Measurements from ENCODE around the gene ARAP1.

Gene ARAP1

GRCh38 chr11:72657411-72658100 is 94.7 kb downstream of the ARAP1 start:
- Mint-ChIP-seq H3K27me3 (peaks cover 4% of the 10 kb centered on the region), H3K27ac (no peak overlapping the region), H3K9me3 (no peaks in the 10 kb centered on the region), H3K4me1 (ENCODE audit: low read depth) (no peaks in the 10 kb centered on the region), H3K36me3 (ENCODE audit: low read depth) (no peaks in the 10 kb centered on the region), H3K4me3 (no peak overlapping the region)
- DNase-seq, result no peak

GRCh38 chr11:72655896-72656464 is 96.2 kb downstream of the ARAP1 start:
- peaks cover 4% of the 10 kb centered on the region for H3K27me3 Mint-ChIP-seq
- no peaks in the 10 kb centered on the region for H3K4me1 Mint-ChIP-seq (ENCODE audit: low read depth)
- no peak overlapping the region for H3K27ac Mint-ChIP-seq

DNA sequence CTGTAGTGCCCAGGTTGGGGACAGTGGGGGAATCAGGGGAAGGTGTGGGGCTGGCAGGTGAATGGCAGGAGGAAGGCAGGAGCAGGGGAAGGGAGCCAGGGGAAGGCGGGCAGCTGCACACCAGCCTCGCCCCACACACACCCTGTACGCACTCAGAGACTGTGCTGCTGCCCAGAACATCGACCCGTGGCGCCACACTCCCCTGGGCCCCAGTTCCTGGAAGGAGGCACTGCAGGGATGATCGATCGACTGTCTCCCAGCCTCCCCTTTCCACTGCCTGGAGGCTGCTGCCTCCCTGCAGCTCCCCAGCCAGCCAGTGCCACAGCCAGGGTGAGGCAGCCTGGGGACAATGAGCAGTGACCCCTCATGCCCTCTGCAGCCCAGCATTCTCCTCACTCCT is 97.2 kb downstream of the ARAP1 start:
- H3K27me3 Mint-ChIP-seq, result no peaks in the 10 kb centered on the region
- H3K4me1 Mint-ChIP-seq (ENCODE audit: low read depth), result no peaks in the 10 kb centered on the region
- H3K36me3 Mint-ChIP-seq (ENCODE audit: low read depth), result no peaks in the 10 kb centered on the region
- H3K9me3 Mint-ChIP-seq, result no peaks in the 10 kb centered on the region
- H3K4me3 Mint-ChIP-seq, result no peak overlapping the region
- H3K27ac Mint-ChIP-seq, result no peak overlapping the region
- no peak for DNase-seq

More at GRCh38 chr11:72655896-72656464, 96.2 kb downstream of the ARAP1 start:
- no peaks in the 10 kb centered on the region for H3K36me3 Mint-ChIP-seq (ENCODE audit: low read depth)
- no peak for DNase-seq
- H3K4me3 Mint-ChIP-seq, result no peak overlapping the region
- H3K9me3 Mint-ChIP-seq, result no peaks in the 10 kb centered on the region

DNA sequence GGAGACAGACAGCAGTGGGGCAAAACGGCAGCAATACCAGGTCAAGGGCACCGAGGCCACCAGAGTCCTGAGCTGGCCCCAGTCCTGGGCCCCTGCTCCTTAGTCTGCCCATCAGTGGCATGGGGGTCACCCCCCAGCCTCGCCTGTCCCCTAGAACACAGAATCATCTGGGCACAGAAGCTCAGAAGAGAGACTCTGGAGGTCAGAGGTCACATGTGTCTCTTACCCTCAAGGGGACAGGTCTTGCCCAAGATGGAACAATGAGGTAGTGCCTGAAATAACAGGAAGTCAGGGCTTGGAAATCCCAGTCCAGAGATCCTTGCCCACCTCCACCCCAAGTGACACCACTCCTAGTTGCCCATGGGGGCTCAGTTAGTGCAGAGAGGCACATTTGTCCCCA is 98.6 kb downstream of the ARAP1 start:
- DNase-seq, result no peak
- no peaks in the 10 kb centered on the region for H3K36me3 Mint-ChIP-seq (ENCODE audit: low read depth)
- no peaks in the 10 kb centered on the region for H3K27me3 Mint-ChIP-seq
- H3K4me3 Mint-ChIP-seq, result no peak overlapping the region
- no peaks in the 10 kb centered on the region for H3K4me1 Mint-ChIP-seq (ENCODE audit: low read depth)
- no peaks in the 10 kb centered on the region for H3K9me3 Mint-ChIP-seq
- no peak overlapping the region for H3K27ac Mint-ChIP-seq

- no peaks in the 10 kb centered on the region for H3K9me3 Mint-ChIP-seq
- H3K4me1 Mint-ChIP-seq (ENCODE audit: low read depth), result no peaks in the 10 kb centered on the region
- no peak overlapping the region for H3K27ac Mint-ChIP-seq
- H3K4me3 Mint-ChIP-seq, result no peak overlapping the region
- H3K36me3 Mint-ChIP-seq (ENCODE audit: low read depth), result no peaks in the 10 kb centered on the region
- no peak for DNase-seq
- H3K27me3 Mint-ChIP-seq, result no peaks in the 10 kb centered on the region
These were observed 99.2 kb downstream of the ARAP1 start for GRCh38 chr11:72652873-72653630.

DNA sequence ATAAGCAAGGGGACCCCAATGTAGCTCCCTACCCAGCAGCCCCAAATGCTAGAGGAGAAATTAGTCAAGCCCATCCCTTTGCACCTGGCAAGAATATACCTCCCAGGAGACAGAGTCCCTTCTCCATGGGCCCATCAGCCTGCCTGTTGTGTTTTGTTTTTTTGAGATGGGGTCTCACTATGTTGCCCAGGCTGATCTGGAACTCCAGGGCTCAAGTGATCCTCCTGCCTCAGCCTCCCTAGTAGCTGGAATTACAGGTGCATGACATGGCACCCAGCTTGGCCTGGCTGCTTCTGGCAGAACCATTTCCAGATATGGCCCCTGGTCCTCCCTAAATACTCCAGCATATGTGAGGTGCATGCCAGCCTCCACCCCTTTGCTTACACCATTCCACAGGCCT is 100.1 kb downstream of the ARAP1 start:
- H3K27me3 Mint-ChIP-seq, result no peaks in the 10 kb centered on the region
- H3K27ac Mint-ChIP-seq, result no peak overlapping the region
- no peaks in the 10 kb centered on the region for H3K9me3 Mint-ChIP-seq
- no peaks in the 10 kb centered on the region for H3K36me3 Mint-ChIP-seq (ENCODE audit: low read depth)
- H3K4me3 Mint-ChIP-seq, result no peak overlapping the region
- H3K4me1 Mint-ChIP-seq (ENCODE audit: low read depth), result no peaks in the 10 kb centered on the region
- DNase-seq, result no peak

DNA sequence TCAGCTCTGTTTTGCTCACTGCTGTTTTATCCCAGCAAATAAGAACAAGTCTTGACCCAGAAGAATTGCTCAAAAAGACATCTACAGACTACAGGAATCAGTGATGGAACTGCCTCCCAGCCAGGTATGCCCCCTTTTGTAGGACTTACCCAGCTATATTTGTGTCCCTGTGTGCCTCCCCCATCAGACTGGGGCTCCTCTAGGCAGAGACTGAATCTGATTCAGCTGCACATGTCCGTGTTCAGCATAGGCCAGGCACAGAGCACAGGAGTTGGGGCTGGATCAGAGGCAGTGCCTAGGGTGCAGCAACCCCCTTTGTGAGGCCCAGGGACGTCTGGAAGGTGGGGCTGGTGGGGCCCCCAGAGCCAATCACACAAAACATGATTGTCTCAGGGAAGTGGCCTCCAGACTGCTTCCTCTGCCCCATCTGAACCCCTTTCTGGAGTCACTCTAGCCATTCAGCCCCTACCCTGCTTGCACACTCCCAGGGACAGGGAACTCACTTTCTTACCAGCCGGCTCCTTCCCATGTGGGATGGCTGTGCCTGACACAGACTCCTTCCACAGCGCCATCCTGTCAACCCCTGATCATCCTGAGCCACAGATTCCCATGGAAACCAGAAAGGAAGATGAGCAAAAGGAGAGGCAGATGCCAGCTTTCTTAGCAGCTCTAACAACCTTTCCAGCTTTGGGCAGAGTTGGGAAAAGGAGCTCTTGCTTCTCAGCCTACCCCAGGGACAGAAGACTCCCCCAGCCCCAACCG is 102.8 kb downstream of the ARAP1 start:
- Mint-ChIP-seq H3K9me3 (no peaks in the 10 kb centered on the region), H3K27me3 (no peaks in the 10 kb centered on the region), H3K4me1 (ENCODE audit: low read depth) (no peaks in the 10 kb centered on the region), H3K36me3 (ENCODE audit: low read depth) (no peaks in the 10 kb centered on the region), H3K4me3 (no peak overlapping the region), H3K27ac (no peak overlapping the region)
- DNase-seq, result no peak

DNA sequence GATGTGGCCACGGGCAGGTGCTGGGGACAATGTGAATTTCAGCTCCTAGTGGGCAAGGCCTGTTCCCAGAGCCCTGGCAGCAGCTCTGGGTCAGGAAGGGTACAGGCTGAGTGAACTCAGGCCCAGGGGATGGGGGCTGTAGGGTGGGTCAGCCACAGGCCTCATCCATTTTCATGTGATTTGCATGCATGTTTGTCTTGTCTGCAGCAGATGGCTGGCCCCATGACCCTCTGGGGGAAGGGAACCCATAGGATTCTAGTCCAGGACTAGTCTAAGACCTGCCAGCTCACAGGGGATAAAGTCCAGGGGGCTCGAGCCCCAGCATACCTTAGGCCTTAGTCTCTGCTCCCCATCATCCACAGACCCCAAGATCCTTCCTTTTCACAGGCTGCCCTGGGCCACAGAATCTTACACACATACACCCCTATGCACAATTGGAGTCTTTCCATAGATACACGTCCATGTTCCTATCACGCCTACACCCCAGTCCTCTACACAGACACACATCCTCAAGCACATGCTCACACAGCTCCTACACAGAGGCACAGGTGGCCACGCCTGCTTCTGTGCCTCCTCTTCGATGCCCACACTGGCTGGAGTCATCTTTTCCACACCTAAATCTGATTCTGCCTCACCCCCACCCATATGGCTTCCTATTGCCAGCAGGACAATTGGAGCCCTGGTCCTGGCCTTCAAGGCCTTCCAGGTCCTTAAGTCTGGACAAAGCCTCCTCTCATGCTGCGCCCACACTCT is 103.6 kb downstream of the ARAP1 start:
- Mint-ChIP-seq H3K27me3 (no peaks in the 10 kb centered on the region), H3K4me1 (ENCODE audit: low read depth) (no peaks in the 10 kb centered on the region), H3K27ac (no peak overlapping the region), H3K36me3 (ENCODE audit: low read depth) (no peaks in the 10 kb centered on the region), H3K4me3 (no peak overlapping the region), H3K9me3 (no peaks in the 10 kb centered on the region)
- no peak for DNase-seq

GRCh38 chr11:72647882-72648281 is 104.3 kb downstream of the ARAP1 start:
- no peak overlapping the region for H3K4me3 Mint-ChIP-seq
- H3K27ac Mint-ChIP-seq, result no peak overlapping the region
- H3K4me1 Mint-ChIP-seq (ENCODE audit: low read depth), result no peaks in the 10 kb centered on the region
- no peaks in the 10 kb centered on the region for H3K9me3 Mint-ChIP-seq
- no peaks in the 10 kb centered on the region for H3K36me3 Mint-ChIP-seq (ENCODE audit: low read depth)
- no peaks in the 10 kb centered on the region for H3K27me3 Mint-ChIP-seq
- DNase-seq, result no peak

- no peaks in the 10 kb centered on the region for H3K36me3 Mint-ChIP-seq (ENCODE audit: low read depth)
- no peak for DNase-seq
- no peaks in the 10 kb centered on the region for H3K4me1 Mint-ChIP-seq (ENCODE audit: low read depth)
- H3K27ac Mint-ChIP-seq, result no peak overlapping the region
- H3K4me3 Mint-ChIP-seq, result no peak overlapping the region
- H3K9me3 Mint-ChIP-seq, result no peaks in the 10 kb centered on the region
- no peaks in the 10 kb centered on the region for H3K27me3 Mint-ChIP-seq
These were observed 105.7 kb downstream of the ARAP1 start for GRCh38 chr11:72646472-72646871.

DNA sequence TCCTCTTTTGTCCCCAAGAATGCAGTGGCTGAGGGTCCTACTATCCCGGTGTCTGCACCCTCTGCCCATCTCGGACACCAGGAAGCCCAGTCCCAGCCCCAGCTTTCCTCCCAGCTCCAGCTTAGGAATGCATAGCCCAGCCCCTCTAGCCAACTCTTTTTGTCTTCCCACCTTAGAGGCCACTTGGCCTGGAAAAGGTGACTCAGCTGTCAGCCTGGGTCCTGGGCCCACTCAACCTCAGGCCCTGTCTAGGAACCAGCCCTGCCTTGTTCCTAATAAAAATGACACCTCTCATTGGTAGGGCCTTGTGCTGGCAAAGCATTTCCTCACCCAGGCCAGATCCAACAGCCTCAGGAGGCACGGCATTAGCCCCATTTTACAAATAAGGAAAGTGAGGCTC is 106.2 kb downstream of the ARAP1 start:
- Mint-ChIP-seq H3K27ac (no peak overlapping the region), H3K4me1 (ENCODE audit: low read depth) (no peaks in the 10 kb centered on the region), H3K36me3 (ENCODE audit: low read depth) (no peaks in the 10 kb centered on the region), H3K27me3 (no peaks in the 10 kb centered on the region), H3K4me3 (no peak overlapping the region), H3K9me3 (no peaks in the 10 kb centered on the region)
- DNase-seq, result no peak

GRCh38 chr11:72643547-72643946 is 108.7 kb downstream of the ARAP1 start:
- DNase-seq, result no peak

GRCh38 chr11:72642884-72643522 is 109.2 kb downstream of the ARAP1 start:
- no peaks in the 10 kb centered on the region for H3K9me3 Mint-ChIP-seq
- no peaks in the 10 kb centered on the region for H3K27me3 Mint-ChIP-seq
- H3K36me3 Mint-ChIP-seq (ENCODE audit: low read depth), result no peaks in the 10 kb centered on the region
- no peak overlapping the region for H3K27ac Mint-ChIP-seq
- peak; percentile 86 for DNase-seq
- H3K4me1 Mint-ChIP-seq (ENCODE audit: low read depth), result no peaks in the 10 kb centered on the region
- H3K4me3 Mint-ChIP-seq, result peak overlapping the region; percentile 21

More at GRCh38 chr11:72643547-72643946, 108.7 kb downstream of the ARAP1 start:
- peak overlapping the region; percentile 21 for H3K4me3 Mint-ChIP-seq
- H3K9me3 Mint-ChIP-seq, result no peaks in the 10 kb centered on the region
- no peaks in the 10 kb centered on the region for H3K27me3 Mint-ChIP-seq
- no peaks in the 10 kb centered on the region for H3K4me1 Mint-ChIP-seq (ENCODE audit: low read depth)
- no peak overlapping the region for H3K27ac Mint-ChIP-seq
- H3K36me3 Mint-ChIP-seq (ENCODE audit: low read depth), result no peaks in the 10 kb centered on the region
